Panc1 (cell line): Measurements from ENCODE around the gene SLC46A2. TPM values are rescaled to one million over a fixed set of nuclear protein-coding genes. Genes with fewer than 3 reads are reported as not detected.

Experiments used
- ATAC-seq: fragments of 200-7000 bp; cut with Tn5 transposase; 2 replicates; pipeline ENCODE4 v1.9.1; 2020; ENCODE audit warnings: mild to moderate bottlenecking, moderate library complexity
- BruUV-seq: library from RNA; stranded (reverse); fragments of 400-500 nt; replicated peaks from 2 replicates; lab custom pipeline; 2021; lab: Mats Ljungman, UMichigan
- CTCF ChIA-PET: fragments of 300-600 bp; sonication (Branson Sonifier 250); formaldehyde crosslinking; loops from one replicate; lab custom pipeline; 2022; ENCODE audit warnings: antibody characterized with exemption; lab: Charles Lee
- POLR2A ChIA-PET: fragments of 300-600 bp; sonication (Branson Sonifier 250); formaldehyde crosslinking; loops from one replicate; lab custom pipeline; 2022; ENCODE audit warnings: antibody characterized with exemption; lab: Charles Lee
- DNase-seq: peaks from one replicate; pipeline ENCODE4 v3.0.0-alpha.2; 2010; ENCODE audit warnings: low read depth, low spot score
- H3K27ac ChIP-seq: 2 replicates; pipeline ENCODE4 v1.5.1; 2011; ENCODE audit warnings: mild to moderate bottlenecking, low read length, inconsistent platforms
- H3K27me3 ChIP-seq: fragments of 200-500 bp; sonication (Bioruptor generic); 2 replicates; pipeline ENCODE4 v1.6.0; 2014; ENCODE audit warnings: low read length, inconsistent platforms; ENCODE audit not compliant: control insufficient read depth, insufficient read depth
- H3K36me3 ChIP-seq: fragments of 200-500 bp; sonication (Bioruptor generic); 2 replicates; pipeline ENCODE4 v1.5.1; 2014; ENCODE audit warnings: inconsistent platforms, mild to moderate bottlenecking, low read length, moderate library complexity; ENCODE audit not compliant: control insufficient read depth, insufficient read depth
- H3K4me1 ChIP-seq: 2 replicates; pipeline ENCODE4 v1.5.1; 2011; ENCODE audit warnings: inconsistent platforms, mild to moderate bottlenecking, low read length, moderate library complexity; ENCODE audit not compliant: control insufficient read depth, insufficient read depth
- H3K4me3 ChIP-seq, 2 experiments: 2 replicates each; pipeline ENCODE4 v1.5.1; 2011 to 2012; ENCODE audit warnings: low read depth in 2 of 2, low read length in 2 of 2, mild to moderate bottlenecking in 2 of 2, inconsistent platforms in 1 of 2, moderate library complexity in 1 of 2
- H3K9me3 ChIP-seq: fragments of 200-500 bp; sonication (Bioruptor generic); 2 replicates; pipeline ENCODE4 v1.5.1; 2014; ENCODE audit warnings: low read depth, mild to moderate bottlenecking, inconsistent platforms, low read length, moderate library complexity; ENCODE audit not compliant: control insufficient read depth, insufficient read depth
- POLR2AphosphoS5 ChIP-seq: IDR thresholded peaks from 2 replicates; pipeline ENCODE4 v1.6.1; 2012; ENCODE audit warnings: mild to moderate bottlenecking, low read depth, low read length, moderate library complexity
- SIN3A ChIP-seq: IDR thresholded peaks from 2 replicates; pipeline ENCODE4 v1.6.1; 2012; ENCODE audit warnings: low read depth, mild to moderate bottlenecking, low read length, moderate library complexity, borderline replicate concordance; ENCODE audit not compliant: insufficient read depth
- TCF7L2 ChIP-seq: IDR thresholded peaks from 2 replicates; pipeline ENCODE4 v1.6.1; 2011; ENCODE audit warnings: mild to moderate bottlenecking, low read depth, low read length, inconsistent platforms
- in situ Hi-C: cut with HindIII; loops from 2 replicates; pipeline ENCODE4 v1.10.0; 2016; ENCODE audit warnings: low sequenced_read_pairs, low pct_unique_long_range_greater_than_20kb
- intact Hi-C: fragments of 100-400 bp; cut with micrococcal nuclease; formaldehyde crosslinking; loops from one replicate; pipeline ENCODE4 v1.10.0; 2022; ENCODE audit not compliant: unreplicated experiment
- total RNA-seq: library from RNA; stranded (reverse); gene quantifications from one replicate; pipeline ENCODE4 v1.2.1, GENCODE V29; 2021; ENCODE audit not compliant: unreplicated experiment
- TF ChIP-seq, protein P1 (sequence below), 2 experiments: IDR thresholded peaks; 2 replicates each; pipeline ENCODE4 v1.6.1; 2011 to 2012; ENCODE audit warnings: low read depth in 2 of 2, control low read depth in 1 of 2, low read length in 1 of 2, mild to moderate bottlenecking in 1 of 2, moderate library complexity in 1 of 2; ENCODE audit not compliant: insufficient read depth in 1 of 2
- TF ChIP-seq, protein P2 (sequence below): fragments of 450-650 bp; IDR thresholded peaks from 2 replicates; pipeline ENCODE4 v1.5.1; 2017; ENCODE audit warnings: mild to moderate bottlenecking

SLC46A2 gene
- total RNA-seq, 1 experiment from 2014 or later = not detected

DNA sequence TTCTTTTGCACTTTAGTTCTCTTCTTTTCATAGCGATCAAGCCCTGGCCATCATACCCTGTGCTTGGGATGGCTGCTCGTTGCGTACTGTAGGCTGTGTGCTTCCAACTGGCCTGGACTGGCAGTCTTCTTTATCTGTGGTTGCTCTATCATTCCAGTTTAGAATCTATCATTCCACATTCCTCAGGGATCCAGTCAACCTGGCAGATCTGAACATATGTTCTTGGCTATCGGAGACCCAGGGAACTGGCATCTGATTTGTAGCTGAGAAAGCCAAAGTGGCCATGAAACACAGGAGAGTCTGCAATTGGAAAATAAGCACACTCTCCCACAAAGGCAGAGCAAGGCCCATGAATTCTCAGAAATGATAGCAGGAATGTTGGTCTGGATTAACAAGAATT is 22.6 kb upstream of the SLC46A2 start:
- TF ChIP-seq POLR2AphosphoS5 = no peak
- CTCF ChIA-PET = no interaction called here
- intact Hi-C loops = no loop called here
- POLR2A ChIA-PET = no interaction called here
- no peaks in the 10 kb centered on the region; the same call in 1 of the 2 replicates for H3K27me3 ChIP-seq
- no peak overlapping the region for H3K4me3 ChIP-seq
- BruUV-seq = no TSS peak
- H3K36me3 ChIP-seq = no peaks in the 10 kb centered on the region
- no peak for DNase-seq
- no peaks in the 10 kb centered on the region for H3K4me1 ChIP-seq
- no peak for ATAC-seq
- H3K27ac ChIP-seq = no peak overlapping the region
- in situ Hi-C loops = no loop called here
- H3K9me3 ChIP-seq = no peaks in the 10 kb centered on the region

DNA sequence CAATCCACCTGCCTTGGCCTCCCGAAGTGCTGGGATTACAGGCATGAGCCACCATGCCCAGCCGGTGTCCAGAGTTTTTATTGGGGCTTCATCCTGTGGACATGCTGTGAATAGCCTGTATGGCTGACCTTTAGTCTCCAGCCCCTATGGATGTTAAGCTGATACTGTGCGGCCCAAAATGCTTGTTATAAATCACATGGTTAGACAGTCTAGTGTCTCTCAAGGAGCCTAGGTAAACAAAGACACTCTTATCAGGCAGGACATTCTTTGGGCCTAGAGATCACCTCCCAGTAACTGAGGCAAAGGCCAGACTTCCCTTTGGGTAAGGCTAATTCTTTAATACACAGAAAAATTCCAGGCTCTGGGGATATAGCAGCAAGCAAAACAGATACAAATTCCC is 22.0 kb upstream of the SLC46A2 start:
- BruUV-seq = no TSS peak
- in situ Hi-C loops = no loop called here
- DNase-seq = no peak

DNA sequence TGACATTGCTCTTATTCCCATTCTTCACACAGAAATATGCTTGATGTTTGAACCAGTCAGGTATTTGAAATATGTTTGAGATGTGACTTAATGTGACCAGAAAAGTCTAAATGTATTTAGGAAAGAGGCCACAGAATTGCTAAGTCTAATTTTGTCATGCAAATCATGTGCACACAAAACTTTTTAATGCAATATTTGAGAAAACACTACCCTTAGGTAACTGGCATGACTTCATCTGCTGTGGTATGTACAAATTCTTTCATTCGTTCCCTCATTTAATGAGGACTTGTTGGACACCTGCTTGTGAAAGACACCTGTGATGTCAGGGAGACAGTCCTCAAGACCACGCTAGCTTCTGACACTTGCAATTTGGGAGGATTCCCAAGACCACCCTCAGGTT is 21.1 kb upstream of the SLC46A2 start:
- Histone ChIP-seq H3K36me3 (no peaks in the 10 kb centered on the region), H3K27ac (no peak overlapping the region), H3K4me1 (no peaks in the 10 kb centered on the region), H3K27me3 (no peaks in the 10 kb centered on the region; the same call in 1 of the 2 replicates), H3K4me3 (no peak overlapping the region), H3K9me3 (no peaks in the 10 kb centered on the region)
- BruUV-seq = no TSS peak
- TF ChIP-seq, protein P1, sequence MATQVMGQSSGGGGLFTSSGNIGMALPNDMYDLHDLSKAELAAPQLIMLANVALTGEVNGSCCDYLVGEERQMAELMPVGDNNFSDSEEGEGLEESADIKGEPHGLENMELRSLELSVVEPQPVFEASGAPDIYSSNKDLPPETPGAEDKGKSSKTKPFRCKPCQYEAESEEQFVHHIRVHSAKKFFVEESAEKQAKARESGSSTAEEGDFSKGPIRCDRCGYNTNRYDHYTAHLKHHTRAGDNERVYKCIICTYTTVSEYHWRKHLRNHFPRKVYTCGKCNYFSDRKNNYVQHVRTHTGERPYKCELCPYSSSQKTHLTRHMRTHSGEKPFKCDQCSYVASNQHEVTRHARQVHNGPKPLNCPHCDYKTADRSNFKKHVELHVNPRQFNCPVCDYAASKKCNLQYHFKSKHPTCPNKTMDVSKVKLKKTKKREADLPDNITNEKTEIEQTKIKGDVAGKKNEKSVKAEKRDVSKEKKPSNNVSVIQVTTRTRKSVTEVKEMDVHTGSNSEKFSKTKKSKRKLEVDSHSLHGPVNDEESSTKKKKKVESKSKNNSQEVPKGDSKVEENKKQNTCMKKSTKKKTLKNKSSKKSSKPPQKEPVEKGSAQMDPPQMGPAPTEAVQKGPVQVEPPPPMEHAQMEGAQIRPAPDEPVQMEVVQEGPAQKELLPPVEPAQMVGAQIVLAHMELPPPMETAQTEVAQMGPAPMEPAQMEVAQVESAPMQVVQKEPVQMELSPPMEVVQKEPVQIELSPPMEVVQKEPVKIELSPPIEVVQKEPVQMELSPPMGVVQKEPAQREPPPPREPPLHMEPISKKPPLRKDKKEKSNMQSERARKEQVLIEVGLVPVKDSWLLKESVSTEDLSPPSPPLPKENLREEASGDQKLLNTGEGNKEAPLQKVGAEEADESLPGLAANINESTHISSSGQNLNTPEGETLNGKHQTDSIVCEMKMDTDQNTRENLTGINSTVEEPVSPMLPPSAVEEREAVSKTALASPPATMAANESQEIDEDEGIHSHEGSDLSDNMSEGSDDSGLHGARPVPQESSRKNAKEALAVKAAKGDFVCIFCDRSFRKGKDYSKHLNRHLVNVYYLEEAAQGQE (IDR thresholded peaks at IDR 0.05; ENCODE audit: insufficient read depth in 1 of 2, low read depth in 2 of 2, low read length in 1 of 2) = no peak
- no peak for TF ChIP-seq TCF7L2
- TF ChIP-seq, protein P2, sequence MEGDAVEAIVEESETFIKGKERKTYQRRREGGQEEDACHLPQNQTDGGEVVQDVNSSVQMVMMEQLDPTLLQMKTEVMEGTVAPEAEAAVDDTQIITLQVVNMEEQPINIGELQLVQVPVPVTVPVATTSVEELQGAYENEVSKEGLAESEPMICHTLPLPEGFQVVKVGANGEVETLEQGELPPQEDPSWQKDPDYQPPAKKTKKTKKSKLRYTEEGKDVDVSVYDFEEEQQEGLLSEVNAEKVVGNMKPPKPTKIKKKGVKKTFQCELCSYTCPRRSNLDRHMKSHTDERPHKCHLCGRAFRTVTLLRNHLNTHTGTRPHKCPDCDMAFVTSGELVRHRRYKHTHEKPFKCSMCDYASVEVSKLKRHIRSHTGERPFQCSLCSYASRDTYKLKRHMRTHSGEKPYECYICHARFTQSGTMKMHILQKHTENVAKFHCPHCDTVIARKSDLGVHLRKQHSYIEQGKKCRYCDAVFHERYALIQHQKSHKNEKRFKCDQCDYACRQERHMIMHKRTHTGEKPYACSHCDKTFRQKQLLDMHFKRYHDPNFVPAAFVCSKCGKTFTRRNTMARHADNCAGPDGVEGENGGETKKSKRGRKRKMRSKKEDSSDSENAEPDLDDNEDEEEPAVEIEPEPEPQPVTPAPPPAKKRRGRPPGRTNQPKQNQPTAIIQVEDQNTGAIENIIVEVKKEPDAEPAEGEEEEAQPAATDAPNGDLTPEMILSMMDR = no peak
- TF ChIP-seq POLR2AphosphoS5 = no peak
- no peak for TF ChIP-seq SIN3A
- ATAC-seq (no peak), DNase-seq (no peak)
- intact Hi-C loops = no loop called here
- in situ Hi-C loops = no loop called here
- ChIA-PET CTCF (no interaction called here), POLR2A (no interaction called here)

More for the DNA sequence above, 22.0 kb upstream of the SLC46A2 start:
- H3K27ac ChIP-seq = no peak overlapping the region
- ChIA-PET CTCF (no interaction called here), POLR2A (no interaction called here)
- no peaks in the 10 kb centered on the region; the same call in 1 of the 2 replicates for H3K27me3 ChIP-seq
- intact Hi-C loops = no loop called here
- no peaks in the 10 kb centered on the region for H3K9me3 ChIP-seq
- TF ChIP-seq SIN3A (no peak), POLR2AphosphoS5 (no peak), TCF7L2 (no peak)
- TF ChIP-seq, protein P1 (IDR thresholded peaks at IDR 0.05; ENCODE audit: insufficient read depth in 1 of 2, low read depth in 2 of 2, low read length in 1 of 2) = no peak
- no peak for ATAC-seq
- no peaks in the 10 kb centered on the region for H3K36me3 ChIP-seq
- H3K4me1 ChIP-seq = no peaks in the 10 kb centered on the region
- no peak overlapping the region for H3K4me3 ChIP-seq
